HepG2 (cell line): ENCODE data around the gene PTK7. TPM values are rescaled to one million over a fixed set of nuclear protein-coding genes. Genes with fewer than 3 reads are reported as not detected.

Experiments used
- ATM ChIP-seq: fragments of 450-650 bp; IDR thresholded peaks from 2 replicates; pipeline ENCODE4 v1.7.1; 2017; ENCODE audit warnings: mild to moderate bottlenecking, borderline replicate concordance
- BRD4 ChIP-seq: sonication (generic); formaldehyde crosslinking; IDR thresholded peaks from 2 replicates; pipeline ENCODE4 v1.4.0; 2020; ENCODE audit warnings: missing genetic modification reagents
- HHEX ChIP-seq: IDR thresholded peaks from 2 replicates; pipeline ENCODE4 v1.6.1; 2016; ENCODE audit warnings: control low read depth
- ZNF383 ChIP-seq: sonication (generic); formaldehyde crosslinking; IDR thresholded peaks from 2 replicates; pipeline ENCODE4 v1.4.0; 2020; ENCODE audit warnings: missing genetic modification reagents, mild to moderate bottlenecking, borderline replicate concordance
- polyA plus RNA-seq, 8 experiments: library from polyadenylated mRNA; depleted of rRNA in 3 of 8; stranded (reverse) in 7 of 8; unstranded in 1 of 8; fragments of >200 nt; fragmentation: Illumina TruSeq in 4 of 8; extraction: Trizol in 4 of 8; gene quantifications; 2 replicates each; pipeline versions ENCODE4 v1.2.1 to v1.2.3, GENCODE V29; 2011 to 2016; ENCODE audit warnings: low read depth in 4 of 8, missing spikeins in 1 of 8, mixed read lengths in 1 of 8; ENCODE audit not compliant: insufficient read depth in 1 of 8
- total RNA-seq, 5 experiments: library from RNA; depleted of rRNA; stranded (reverse); fragments of >200 nt; fragmentation: Illumina TruSeq; extraction: Trizol; gene quantifications; 2 replicates each; pipeline ENCODE4 v1.2.3, GENCODE V29; 2016; ENCODE audit warnings: low read depth in 1 of 5
- TF ChIP-seq, protein P1 (sequence below): sonication (generic); formaldehyde crosslinking; IDR thresholded peaks from one replicate; pipeline ENCODE4 v1.5.1; 2020; ENCODE audit warnings: mild to moderate bottlenecking, missing genetic modification reagents; ENCODE audit errors: not compliant biosample characterization
- TF ChIP-seq, protein P2 (sequence below): sonication (generic); formaldehyde crosslinking; IDR thresholded peaks from 2 replicates; pipeline ENCODE4 v1.8.0; 2022; ENCODE audit warnings: mild to moderate bottlenecking, missing genetic modification reagents; ENCODE audit not compliant: insufficient replicate concordance
- TF ChIP-seq, protein P3 (sequence below): sonication (generic); formaldehyde crosslinking; IDR thresholded peaks from 2 replicates; pipeline ENCODE4 v1.4.0; 2020; ENCODE audit warnings: mild to moderate bottlenecking, missing genetic modification reagents

PTK7 gene
- total and polyA plus RNA-seq, 2 of the 13 experiments (the other 11 are each of a cell fraction or from before 2014, with no cell fraction given): 98.5 to 99.8 TPM

DNA sequence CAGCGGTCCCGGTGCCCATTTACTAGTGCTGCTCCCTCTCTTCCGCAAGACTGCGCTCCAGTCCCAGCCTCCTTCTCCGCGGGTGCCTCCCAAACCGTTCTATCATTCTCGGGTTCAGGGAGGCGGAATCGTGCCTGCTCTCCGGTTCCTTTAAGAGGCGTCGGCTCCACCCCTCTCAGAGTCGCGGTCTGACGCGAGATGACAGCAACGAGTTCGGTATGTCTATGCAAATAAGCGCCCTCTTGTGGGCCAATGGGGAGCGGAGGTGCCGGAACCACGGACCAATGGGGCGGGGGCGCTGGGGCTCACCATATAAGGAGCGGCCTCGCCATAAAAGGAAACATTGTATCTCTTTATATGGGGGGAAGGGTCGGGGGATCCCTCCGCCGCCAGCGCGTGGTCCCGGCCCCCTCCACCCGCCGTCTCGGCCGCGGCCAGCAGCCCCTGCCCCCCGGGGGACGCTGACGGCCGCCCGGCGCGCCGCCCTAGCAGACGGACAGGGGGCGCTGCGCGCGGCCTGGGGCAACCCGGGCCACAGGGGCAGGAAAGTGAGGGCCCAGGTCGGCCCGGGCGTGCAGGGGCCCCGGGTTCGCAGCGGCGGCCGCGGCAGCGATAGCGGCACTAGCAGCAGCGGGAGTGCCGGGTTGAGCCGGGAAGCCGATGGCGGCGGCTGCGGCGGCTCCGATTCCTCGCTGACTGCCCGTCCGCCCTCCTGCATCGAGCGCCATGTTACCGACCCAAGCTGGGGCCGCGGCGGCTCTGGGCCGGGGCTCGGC is 95.0 kb downstream of the PTK7 start, which contains the start of gene SRF (continued):
- TF ChIP-seq, protein P1, sequence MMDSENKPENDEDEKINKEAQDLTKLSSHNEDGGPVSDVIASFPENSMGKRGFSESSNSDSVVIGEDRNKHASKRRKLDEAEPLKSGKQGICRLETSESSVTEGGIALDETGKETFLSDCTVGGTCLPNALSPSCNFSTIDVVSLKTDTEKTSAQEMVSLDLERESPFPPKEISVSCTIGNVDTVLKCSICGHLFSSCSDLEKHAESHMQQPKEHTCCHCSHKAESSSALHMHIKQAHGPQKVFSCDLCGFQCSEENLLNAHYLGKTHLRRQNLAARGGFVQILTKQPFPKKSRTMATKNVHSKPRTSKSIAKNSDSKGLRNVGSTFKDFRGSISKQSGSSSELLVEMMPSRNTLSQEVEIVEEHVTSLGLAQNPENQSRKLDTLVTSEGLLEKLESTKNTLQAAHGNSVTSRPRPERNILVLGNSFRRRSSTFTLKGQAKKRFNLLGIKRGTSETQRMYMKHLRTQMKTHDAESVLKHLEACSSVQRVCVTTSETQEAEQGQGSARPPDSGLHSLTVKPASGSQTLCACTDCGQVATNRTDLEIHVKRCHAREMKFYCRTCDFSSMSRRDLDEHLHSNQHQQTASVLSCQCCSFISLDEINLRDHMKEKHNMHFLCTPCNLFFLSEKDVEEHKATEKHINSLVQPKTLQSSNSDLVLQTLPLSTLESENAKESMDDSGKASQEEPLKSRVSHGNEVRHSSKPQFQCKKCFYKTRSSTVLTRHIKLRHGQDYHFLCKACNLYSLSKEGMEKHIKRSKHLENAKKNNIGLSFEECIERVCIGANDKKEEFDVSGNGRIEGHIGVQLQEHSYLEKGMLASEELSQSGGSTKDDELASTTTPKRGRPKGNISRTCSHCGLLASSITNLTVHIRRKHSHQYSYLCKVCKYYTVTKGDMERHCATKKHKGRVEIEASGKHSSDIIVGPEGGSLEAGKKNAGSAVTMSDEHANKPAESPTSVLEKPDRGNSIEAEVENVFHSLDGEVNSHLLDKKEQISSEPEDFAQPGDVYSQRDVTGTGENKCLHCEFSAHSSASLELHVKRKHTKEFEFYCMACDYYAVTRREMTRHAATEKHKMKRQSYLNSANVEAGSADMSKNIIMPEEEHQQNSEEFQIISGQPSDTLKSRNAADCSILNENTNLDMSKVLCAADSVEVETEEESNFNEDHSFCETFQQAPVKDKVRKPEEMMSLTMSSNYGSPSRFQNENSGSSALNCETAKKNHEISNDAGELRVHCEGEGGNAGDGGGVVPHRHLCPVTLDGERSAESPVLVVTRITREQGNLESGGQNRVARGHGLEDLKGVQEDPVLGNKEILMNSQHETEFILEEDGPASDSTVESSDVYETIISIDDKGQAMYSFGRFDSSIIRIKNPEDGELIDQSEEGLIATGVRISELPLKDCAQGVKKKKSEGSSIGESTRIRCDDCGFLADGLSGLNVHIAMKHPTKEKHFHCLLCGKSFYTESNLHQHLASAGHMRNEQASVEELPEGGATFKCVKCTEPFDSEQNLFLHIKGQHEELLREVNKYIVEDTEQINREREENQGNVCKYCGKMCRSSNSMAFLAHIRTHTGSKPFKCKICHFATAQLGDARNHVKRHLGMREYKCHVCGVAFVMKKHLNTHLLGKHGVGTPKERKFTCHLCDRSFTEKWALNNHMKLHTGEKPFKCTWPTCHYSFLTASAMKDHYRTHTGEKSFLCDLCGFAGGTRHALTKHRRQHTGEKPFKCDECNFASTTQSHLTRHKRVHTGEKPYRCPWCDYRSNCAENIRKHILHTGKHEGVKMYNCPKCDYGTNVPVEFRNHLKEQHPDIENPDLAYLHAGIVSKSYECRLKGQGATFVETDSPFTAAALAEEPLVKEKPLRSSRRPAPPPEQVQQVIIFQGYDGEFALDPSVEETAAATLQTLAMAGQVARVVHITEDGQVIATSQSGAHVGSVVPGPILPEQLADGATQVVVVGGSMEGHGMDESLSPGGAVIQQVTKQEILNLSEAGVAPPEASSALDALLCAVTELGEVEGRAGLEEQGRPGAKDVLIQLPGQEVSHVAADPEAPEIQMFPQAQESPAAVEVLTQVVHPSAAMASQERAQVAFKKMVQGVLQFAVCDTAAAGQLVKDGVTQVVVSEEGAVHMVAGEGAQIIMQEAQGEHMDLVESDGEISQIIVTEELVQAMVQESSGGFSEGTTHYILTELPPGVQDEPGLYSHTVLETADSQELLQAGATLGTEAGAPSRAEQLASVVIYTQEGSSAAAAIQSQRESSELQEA (CRISPR knock-in tag): no peak
- TF ChIP-seq ZNF383 (peak; percentile 37; the same call in 1 of the 2 replicates), HHEX (no peak), BRD4 (CRISPR knock-in tag) (peak; percentile 73; the same call in 1 of the 2 replicates), ATM (no peak)
- TF ChIP-seq, protein P2, sequence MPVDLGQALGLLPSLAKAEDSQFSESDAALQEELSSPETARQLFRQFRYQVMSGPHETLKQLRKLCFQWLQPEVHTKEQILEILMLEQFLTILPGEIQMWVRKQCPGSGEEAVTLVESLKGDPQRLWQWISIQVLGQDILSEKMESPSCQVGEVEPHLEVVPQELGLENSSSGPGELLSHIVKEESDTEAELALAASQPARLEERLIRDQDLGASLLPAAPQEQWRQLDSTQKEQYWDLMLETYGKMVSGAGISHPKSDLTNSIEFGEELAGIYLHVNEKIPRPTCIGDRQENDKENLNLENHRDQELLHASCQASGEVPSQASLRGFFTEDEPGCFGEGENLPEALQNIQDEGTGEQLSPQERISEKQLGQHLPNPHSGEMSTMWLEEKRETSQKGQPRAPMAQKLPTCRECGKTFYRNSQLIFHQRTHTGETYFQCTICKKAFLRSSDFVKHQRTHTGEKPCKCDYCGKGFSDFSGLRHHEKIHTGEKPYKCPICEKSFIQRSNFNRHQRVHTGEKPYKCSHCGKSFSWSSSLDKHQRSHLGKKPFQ: peak; percentile 31
- TF ChIP-seq, protein P3, sequence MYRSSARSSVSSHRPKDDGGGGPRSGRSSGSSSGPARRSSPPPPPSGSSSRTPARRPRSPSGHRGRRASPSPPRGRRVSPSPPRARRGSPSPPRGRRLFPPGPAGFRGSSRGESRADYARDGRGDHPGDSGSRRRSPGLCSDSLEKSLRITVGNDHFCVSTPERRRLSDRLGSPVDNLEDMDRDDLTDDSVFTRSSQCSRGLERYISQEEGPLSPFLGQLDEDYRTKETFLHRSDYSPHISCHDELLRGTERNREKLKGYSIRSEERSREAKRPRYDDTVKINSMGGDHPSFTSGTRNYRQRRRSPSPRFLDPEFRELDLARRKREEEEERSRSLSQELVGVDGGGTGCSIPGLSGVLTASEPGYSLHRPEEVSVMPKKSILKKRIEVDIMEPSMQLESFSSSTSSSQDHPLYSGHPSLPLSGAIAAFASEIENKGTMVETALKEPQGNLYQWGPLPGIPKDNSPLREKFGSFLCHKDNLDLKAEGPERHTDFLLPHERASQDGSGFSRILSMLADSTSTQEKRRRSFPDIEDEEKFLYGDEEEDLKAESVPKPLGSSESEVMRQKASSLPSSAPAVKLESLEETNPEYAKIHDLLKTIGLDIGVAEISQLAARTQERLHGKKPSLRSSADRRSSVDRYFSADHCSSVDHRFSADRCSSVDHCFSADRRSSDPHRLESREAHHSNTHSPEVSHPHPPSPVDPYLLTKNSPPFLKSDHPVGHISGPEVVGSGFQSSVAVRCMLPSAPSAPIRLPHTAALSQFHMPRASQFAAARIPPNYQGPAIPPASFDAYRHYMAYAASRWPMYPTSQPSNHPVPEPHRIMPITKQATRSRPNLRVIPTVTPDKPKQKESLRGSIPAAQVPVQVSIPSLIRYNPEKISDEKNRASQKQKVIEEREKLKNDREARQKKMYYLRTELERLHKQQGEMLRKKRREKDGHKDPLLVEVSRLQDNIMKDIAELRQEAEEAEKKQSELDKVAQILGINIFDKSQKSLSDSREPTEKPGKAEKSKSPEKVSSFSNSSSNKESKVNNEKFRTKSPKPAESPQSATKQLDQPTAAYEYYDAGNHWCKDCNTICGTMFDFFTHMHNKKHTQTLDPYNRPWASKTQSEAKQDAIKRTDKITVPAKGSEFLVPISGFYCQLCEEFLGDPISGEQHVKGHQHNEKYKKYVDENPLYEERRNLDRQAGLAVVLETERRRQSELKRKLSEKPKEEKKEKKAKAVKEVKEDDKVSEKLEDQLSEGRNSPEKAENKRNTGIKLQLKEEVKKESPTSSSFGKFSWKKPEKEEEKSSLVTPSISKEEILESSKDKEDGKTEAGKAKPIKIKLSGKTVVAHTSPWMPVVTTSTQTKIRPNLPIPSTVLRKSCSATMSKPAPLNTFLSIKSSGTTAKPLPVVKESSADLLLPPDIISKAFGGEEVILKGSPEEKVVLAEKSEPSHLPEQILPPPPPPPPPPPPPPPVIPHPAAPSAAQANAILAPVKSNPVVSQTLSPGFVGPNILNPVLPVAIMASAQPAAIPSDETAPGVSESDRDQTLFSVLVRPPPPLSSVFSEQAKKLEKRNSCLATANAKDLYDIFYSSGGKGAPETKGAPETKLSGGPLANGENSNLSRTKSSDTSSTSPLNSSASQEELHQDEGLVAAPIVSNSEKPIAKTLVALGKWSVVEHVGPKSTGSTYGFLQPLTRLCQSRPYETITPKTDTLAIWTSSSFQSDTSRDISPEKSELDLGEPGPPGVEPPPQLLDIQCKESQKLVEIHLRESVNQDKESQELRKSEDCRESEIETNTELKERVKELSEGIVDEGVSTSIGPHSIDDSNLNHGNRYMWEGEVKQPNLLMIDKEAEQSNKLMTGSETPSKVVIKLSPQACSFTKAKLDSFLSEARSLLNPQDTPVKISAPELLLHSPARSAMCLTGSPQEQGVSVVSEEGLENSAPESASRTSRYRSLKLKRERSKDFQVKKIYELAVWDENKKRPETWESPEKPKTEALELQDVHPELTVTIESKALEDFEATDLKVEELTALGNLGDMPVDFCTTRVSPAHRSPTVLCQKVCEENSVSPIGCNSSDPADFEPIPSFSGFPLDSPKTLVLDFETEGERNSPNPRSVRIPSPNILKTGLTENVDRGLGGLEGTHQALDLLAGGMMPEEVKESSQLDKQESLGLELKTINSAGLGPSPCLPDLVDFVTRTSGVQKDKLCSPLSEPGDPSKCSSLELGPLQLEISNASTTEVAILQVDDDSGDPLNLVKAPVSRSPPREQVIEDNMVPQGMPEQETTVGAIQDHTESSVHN (CRISPR knock-in tag): no peak
